A549 (cell line): ENCODE measurements around the gene LPCAT1. TPM values are rescaled to one million over a fixed set of nuclear protein-coding genes. Genes with fewer than 3 reads are reported as not detected.

Experiments used
- ATAC-seq, 2 experiments: fragments of 200-7000 bp in 1 of 2; fragments of >200 bp in 1 of 2; cut with Nextera tagmentation in 1 of 2; cut with Tn5 transposase in 1 of 2; 3 replicates each; pipeline versions ENCODE4 v1.8.0 to v1.9.1; 2018 to 2020; ENCODE audit warnings: mild to moderate bottlenecking in 1 of 2, moderate library complexity in 1 of 2
- CTCF ChIA-PET: fragments of 300-600 bp; sonication (Branson Sonifier 250); formaldehyde crosslinking; extraction: SDS; loops from one replicate; lab custom pipeline; 2021; ENCODE audit warnings: antibody characterized with exemption, inconsistent platforms; lab: Yijun Ruan, JAX
- POLR2A ChIA-PET: fragments of 350-600 bp; formaldehyde crosslinking; extraction: SDS; loops from one replicate; lab custom pipeline; 2021; ENCODE audit warnings: antibody characterized with exemption, inconsistent platforms; lab: Yijun Ruan, JAX
- DNase-seq, 2 experiments: peaks; one replicate each; pipeline versions ENCODE4 v3.0.0 to v3.0.0-alpha.2; 2011 to 2016; ENCODE audit warnings: low read depth in 1 of 2, low spot score in 1 of 2
- FAIRE-seq: peaks from 2 replicates; lab custom pipeline; 2011; peaks lifted over from hg19 to GRCh38; lab: Jason Lieb, UNC
- H3K27ac ChIP-seq, 2 experiments: fragments of >200 bp; sonication (Bioruptor Twin); formaldehyde crosslinking; 3 replicates each; pipeline ENCODE4 v1.5.1; 2016 to 2017
- H3K4me1 ChIP-seq: fragments of >200 bp; sonication (Bioruptor Twin); formaldehyde crosslinking; 3 replicates; pipeline ENCODE4 v1.6.1; 2016
- H3K4me2 ChIP-seq: fragments of >200 bp; sonication (Bioruptor Twin); formaldehyde crosslinking; 3 replicates; pipeline ENCODE4 v1.6.1; 2016
- H3K4me3 ChIP-seq: fragments of >200 bp; sonication (Bioruptor Twin); formaldehyde crosslinking; 3 replicates; pipeline ENCODE4 v1.5.1; 2016
- H3K9me3 ChIP-seq: fragments of >200 bp; sonication (Bioruptor Twin); formaldehyde crosslinking; 3 replicates; pipeline ENCODE4 v1.6.1; 2016
- BHLHE40 ChIP-seq: IDR thresholded peaks from 2 replicates; pipeline ENCODE4 v1.6.1; 2012; ENCODE audit warnings: low read depth, low read length, inconsistent platforms
- CBX8 ChIP-seq: fragments of 200-600 bp; sonication (generic); IDR thresholded peaks from 2 replicates; pipeline ENCODE4 v1.6.1; 2016
- CHD2 ChIP-seq: fragments of 150-350 bp; IDR thresholded peaks from 2 replicates; pipeline ENCODE4 v1.6.1; 2014; ENCODE audit warnings: low read length; ENCODE audit not compliant: partially characterized antibody
- CHD4 ChIP-seq: fragments of 200-600 bp; sonication (generic); IDR thresholded peaks from 2 replicates; pipeline ENCODE4 v1.6.1; 2016; ENCODE audit warnings: antibody characterized with exemption, mild to moderate bottlenecking, borderline replicate concordance
- EHF ChIP-seq: fragments of 250-450 bp; sonication (Bioruptor Pico); IDR thresholded peaks from 2 replicates; pipeline ENCODE4 v1.5.0; 2020; ENCODE audit warnings: mild to moderate bottlenecking
- FOSB ChIP-seq: fragments of 250-450 bp; sonication (Bioruptor Pico); IDR thresholded peaks from 2 replicates; pipeline ENCODE4 v1.5.0; 2020; ENCODE audit warnings: mild to moderate bottlenecking, moderate library complexity
- FOXS1 ChIP-seq: fragments of 250-450 bp; sonication (Bioruptor Pico); IDR thresholded peaks from 2 replicates; pipeline ENCODE4 v1.5.0; 2020; ENCODE audit warnings: mild to moderate bottlenecking, moderate library complexity
- GATA3 ChIP-seq: IDR thresholded peaks from 2 replicates; pipeline ENCODE4 v1.6.1; 2012; ENCODE audit warnings: borderline replicate concordance
- HDAC2 ChIP-seq: fragments of 200-600 bp; sonication (generic); IDR thresholded peaks from 2 replicates; pipeline ENCODE4 v1.6.1; 2016
- HOXA7 ChIP-seq: fragments of 250-450 bp; sonication (Bioruptor Pico); IDR thresholded peaks from 2 replicates; pipeline ENCODE4 v1.5.0; 2020; ENCODE audit warnings: mild to moderate bottlenecking, moderate library complexity
- HOXB13 ChIP-seq: fragments of 250-450 bp; sonication (Bioruptor Pico); IDR thresholded peaks from 2 replicates; pipeline ENCODE4 v1.5.0; 2020; ENCODE audit warnings: low read depth, mild to moderate bottlenecking, moderate library complexity
- KDM5A ChIP-seq: fragments of 200-600 bp; sonication (generic); IDR thresholded peaks from 2 replicates; pipeline ENCODE4 v1.6.1; 2016; ENCODE audit warnings: antibody characterized with exemption, mild to moderate bottlenecking
- MAZ ChIP-seq: fragments of 150-350 bp; IDR thresholded peaks from 2 replicates; pipeline ENCODE4 v1.6.1; 2014; ENCODE audit warnings: antibody characterized with exemption, low read depth, low read length, borderline replicate concordance
- NPAS2 ChIP-seq: fragments of 250-450 bp; sonication (Bioruptor Pico); IDR thresholded peaks from 2 replicates; pipeline ENCODE4 v1.8.0; 2022; ENCODE audit warnings: mild to moderate bottlenecking, moderate library complexity, borderline replicate concordance
- RCOR1 ChIP-seq: fragments of 150-350 bp; IDR thresholded peaks from 2 replicates; pipeline ENCODE4 v1.6.1; 2014; ENCODE audit warnings: antibody characterized with exemption, low read length, low read depth
- RNF2 ChIP-seq: fragments of 200-600 bp; sonication (generic); IDR thresholded peaks from 2 replicates; pipeline ENCODE4 v1.6.1; 2016; ENCODE audit warnings: low read depth, mild to moderate bottlenecking, antibody characterized with exemption, moderate library complexity, borderline replicate concordance
- SMC3 ChIP-seq: fragments of >200 bp; sonication (Bioruptor Twin); formaldehyde crosslinking; IDR thresholded peaks from 3 replicates; pipeline ENCODE4 v1.6.1; 2018; ENCODE audit warnings: inconsistent platforms
- TFCP2L1 ChIP-seq: fragments of 250-450 bp; sonication (Bioruptor Pico); IDR thresholded peaks from 2 replicates; pipeline ENCODE4 v1.5.0; 2021; ENCODE audit warnings: mild to moderate bottlenecking
- ZFP36 ChIP-seq: fragments of 450-650 bp; IDR thresholded peaks from 2 replicates; pipeline ENCODE4 v1.6.1; 2014; ENCODE audit warnings: borderline replicate concordance; ENCODE audit not compliant: partially characterized antibody
- ZNF302 ChIP-seq: fragments of 250-450 bp; sonication (Bioruptor Pico); IDR thresholded peaks from 2 replicates; pipeline ENCODE4 v1.9.0; 2021; ENCODE audit warnings: inconsistent platforms, mild to moderate bottlenecking, moderate library complexity
- ZSCAN20 ChIP-seq: fragments of 250-450 bp; sonication (Bioruptor Pico); IDR thresholded peaks from 2 replicates; pipeline ENCODE4 v1.8.0; 2022; ENCODE audit warnings: mild to moderate bottlenecking, moderate library complexity
- WGBS: methylation state at CpG from one replicate; pipeline ENCODE4 v1.1.6; 2017; ENCODE audit errors: missing lambda C conversion rate; 5-methylcytosine and 5-hydroxymethylcytosine counted together
- polyA plus RNA-seq, 4 experiments: library from polyadenylated mRNA; depleted of rRNA in 3 of 4; stranded (reverse); fragments of >200 nt; fragmentation: RNase III in 1 of 4; extraction: RNeasy Plus Mini Kit Qiagen cat#74134 plus additional on column Dnase treatment in 1 of 4; gene quantifications; 2 replicates in 3 of 4; 3 replicates in 1 of 4; pipeline ENCODE4 v1.2.3, GENCODE V29; 2011 to 2017
- TF ChIP-seq, protein P1 (sequence below): IDR thresholded peaks from 2 replicates; pipeline ENCODE4 v1.6.1; 2012; ENCODE audit warnings: low read depth, borderline replicate concordance
- TF ChIP-seq, protein P2 (sequence below): fragments of >200 bp; sonication (Bioruptor Twin); formaldehyde crosslinking; IDR thresholded peaks from 2 replicates; pipeline ENCODE4 v1.6.1; 2016
- TF ChIP-seq, protein P3 (sequence below): fragments of 150-350 bp; IDR thresholded peaks from 2 replicates; pipeline ENCODE4 v1.6.1; 2014; ENCODE audit warnings: low read depth, mild to moderate bottlenecking, low read length
- TF ChIP-seq, protein P4 (sequence below): fragments of 200-600 bp; sonication (generic); IDR thresholded peaks from 2 replicates; pipeline ENCODE4 v1.6.1; 2016; ENCODE audit warnings: antibody characterized with exemption, mild to moderate bottlenecking, moderate library complexity

Gene LPCAT1
- polyA plus RNA-seq, 2 of the 4 experiments (the other 2 are of a cell fraction) = 22.9 to 74.9 TPM

DNA sequence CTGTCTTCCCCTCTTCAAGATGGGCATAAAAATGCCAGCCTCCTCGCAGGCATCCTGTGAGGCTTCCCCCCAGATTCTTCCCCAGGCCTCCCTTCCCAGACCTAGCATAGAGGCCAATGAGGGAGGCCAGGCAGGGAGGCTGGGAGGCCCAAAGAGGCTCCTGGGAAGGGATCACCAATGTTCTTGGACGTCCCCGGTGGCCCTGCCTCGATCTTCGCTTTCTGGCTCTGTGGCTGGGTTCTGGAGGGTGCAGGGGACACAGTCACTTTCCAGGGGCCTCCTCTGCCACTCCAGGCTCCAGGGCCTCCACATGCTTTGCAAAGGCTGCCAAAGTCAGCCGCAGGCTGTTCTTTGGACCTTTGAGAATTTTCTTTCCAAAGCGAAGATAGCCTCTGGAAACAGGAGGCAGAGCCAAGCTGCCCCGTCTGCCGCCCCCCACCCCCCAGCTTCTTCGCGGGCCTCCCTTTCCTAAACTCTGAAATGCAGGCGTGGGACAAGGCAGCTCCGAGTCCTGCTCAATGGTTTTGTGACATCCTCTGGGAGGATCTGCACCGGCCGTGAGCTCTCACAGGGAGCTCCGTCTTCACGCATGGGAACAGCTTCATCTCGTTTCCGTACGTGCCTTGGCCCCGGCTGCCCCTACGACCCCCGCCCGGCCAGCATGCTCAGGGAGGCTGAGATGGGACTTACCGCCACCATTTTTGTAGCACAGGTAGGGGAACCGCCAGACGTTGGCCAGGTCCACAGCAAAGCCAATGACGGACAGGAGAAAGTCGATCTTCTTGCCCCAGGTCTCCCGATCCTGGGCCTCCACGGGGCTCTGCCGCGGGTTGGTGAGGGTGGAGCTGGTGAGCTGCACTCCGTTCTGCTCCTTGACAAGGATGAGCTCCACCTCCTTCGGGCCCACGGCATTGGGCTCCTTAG is 81.3 kb downstream of the LPCAT1 start:
- no peak for TF ChIP-seq NPAS2 (CRISPR knock-in tag)
- no peak for TF ChIP-seq RNF2
- no peak for TF ChIP-seq SMC3
- TF ChIP-seq ZSCAN20 (CRISPR knock-in tag) = no peak
- no peak for TF ChIP-seq EHF (CRISPR knock-in tag)
- TF ChIP-seq FOSB (CRISPR knock-in tag) = no peak
- TF ChIP-seq HOXA7 (CRISPR knock-in tag) = no peak
- TF ChIP-seq MAZ = no peak
- TF ChIP-seq, protein P1, sequence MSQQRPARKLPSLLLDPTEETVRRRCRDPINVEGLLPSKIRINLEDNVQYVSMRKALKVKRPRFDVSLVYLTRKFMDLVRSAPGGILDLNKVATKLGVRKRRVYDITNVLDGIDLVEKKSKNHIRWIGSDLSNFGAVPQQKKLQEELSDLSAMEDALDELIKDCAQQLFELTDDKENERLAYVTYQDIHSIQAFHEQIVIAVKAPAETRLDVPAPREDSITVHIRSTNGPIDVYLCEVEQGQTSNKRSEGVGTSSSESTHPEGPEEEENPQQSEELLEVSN = no peak
- WGBS = 45% methylated on average over 23 of the region's 36 CpGs
- Histone ChIP-seq H3K27ac (no peak overlapping the region), H3K4me3 (no peak overlapping the region), H3K9me3 (no peaks in the 10 kb centered on the region), H3K4me2 (no peak overlapping the region), H3K4me1 (peaks cover 11% of the 10 kb centered on the region; the same call in 1 of the 3 replicates)
- ChIA-PET CTCF (interaction anchor here (0.9 to 1.5 kb wide), 4 partner anchors 13 to 62 kb away, joined by 3 to 5 read pairs (median 4); no protein-coding TSS in a partner anchor), POLR2A (no interaction called here)
- ATAC-seq (no peak), DNase-seq (no peak), FAIRE-seq (no peak)

DNA sequence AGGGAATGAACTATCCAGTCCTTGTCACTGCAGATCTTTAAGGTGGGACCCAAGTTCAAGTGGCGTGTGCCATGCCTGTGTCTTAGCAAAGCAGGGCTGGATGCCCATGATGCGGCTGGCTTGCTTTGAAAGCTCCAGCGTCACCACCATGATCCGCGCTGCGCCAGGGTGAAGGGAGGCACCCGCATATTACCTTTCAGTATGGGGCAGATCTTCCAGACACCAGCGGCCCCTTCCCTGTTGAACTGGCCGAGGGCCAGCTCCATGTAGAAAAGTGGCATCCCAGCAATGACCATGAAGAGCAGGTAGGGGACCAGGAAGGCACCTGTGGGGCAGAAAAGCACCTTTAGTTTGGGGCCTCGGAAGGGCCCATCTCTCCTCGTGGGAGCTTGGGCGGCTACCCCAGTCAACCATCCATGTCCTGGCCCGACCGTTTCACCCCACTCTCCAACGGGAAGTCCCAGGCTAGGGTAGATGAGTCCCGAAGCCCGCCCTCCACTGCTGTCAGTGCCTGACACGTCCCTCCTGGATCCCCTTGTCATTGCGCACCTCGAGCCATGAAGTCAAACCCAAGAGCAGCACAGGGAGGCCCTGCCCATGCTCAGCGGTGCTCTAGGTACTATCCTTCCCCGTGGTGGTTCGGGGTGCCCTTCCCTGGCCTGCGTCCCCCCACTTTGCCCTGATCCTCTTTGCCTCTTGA is 82.4 kb downstream of the LPCAT1 start:
- no peak overlapping the region for H3K4me2 ChIP-seq

More for the DNA sequence above, 82.4 kb downstream of the LPCAT1 start:
- Histone ChIP-seq H3K4me1 (peaks cover 14% of the 10 kb centered on the region; the same call in 1 of the 3 replicates), H3K27ac (no peak overlapping the region), H3K9me3 (no peaks in the 10 kb centered on the region), H3K4me3 (no peak overlapping the region)
- ChIA-PET POLR2A (no interaction called here), CTCF (interaction anchor here (1.5 kb wide), 1 partner anchor 14 kb away, joined by 5 read pairs; no protein-coding TSS in a partner anchor)
- 48% methylated on average over 24 of the region's 24 CpGs for WGBS
- FAIRE-seq (no peak), ATAC-seq (no peak), DNase-seq (no peak)
- no peak for TF ChIP-seq TFCP2L1 (CRISPR knock-in tag)
- no peak for TF ChIP-seq RNF2
- TF ChIP-seq, protein P2, sequence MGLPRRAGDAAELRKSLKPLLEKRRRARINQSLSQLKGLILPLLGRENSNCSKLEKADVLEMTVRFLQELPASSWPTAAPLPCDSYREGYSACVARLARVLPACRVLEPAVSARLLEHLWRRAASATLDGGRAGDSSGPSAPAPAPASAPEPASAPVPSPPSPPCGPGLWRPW = no peak
- TF ChIP-seq ZNF302 = no peak
- TF ChIP-seq HOXA7 (CRISPR knock-in tag) = no peak
- no peak for TF ChIP-seq RCOR1
- no peak for TF ChIP-seq CBX8
- TF ChIP-seq CHD2 = no peak
- TF ChIP-seq HDAC2 = no peak
- TF ChIP-seq FOXS1 = no peak
- no peak for TF ChIP-seq KDM5A
- TF ChIP-seq BHLHE40 = no peak
- TF ChIP-seq HOXB13 = no peak
- TF ChIP-seq, protein P3, sequence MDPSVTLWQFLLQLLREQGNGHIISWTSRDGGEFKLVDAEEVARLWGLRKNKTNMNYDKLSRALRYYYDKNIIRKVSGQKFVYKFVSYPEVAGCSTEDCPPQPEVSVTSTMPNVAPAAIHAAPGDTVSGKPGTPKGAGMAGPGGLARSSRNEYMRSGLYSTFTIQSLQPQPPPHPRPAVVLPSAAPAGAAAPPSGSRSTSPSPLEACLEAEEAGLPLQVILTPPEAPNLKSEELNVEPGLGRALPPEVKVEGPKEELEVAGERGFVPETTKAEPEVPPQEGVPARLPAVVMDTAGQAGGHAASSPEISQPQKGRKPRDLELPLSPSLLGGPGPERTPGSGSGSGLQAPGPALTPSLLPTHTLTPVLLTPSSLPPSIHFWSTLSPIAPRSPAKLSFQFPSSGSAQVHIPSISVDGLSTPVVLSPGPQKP = no peak
- TF ChIP-seq CHD4 = no peak
- no peak for TF ChIP-seq ZFP36
- no peak for TF ChIP-seq GATA3
- no peak for TF ChIP-seq NPAS2 (CRISPR knock-in tag)
- TF ChIP-seq, protein P4, sequence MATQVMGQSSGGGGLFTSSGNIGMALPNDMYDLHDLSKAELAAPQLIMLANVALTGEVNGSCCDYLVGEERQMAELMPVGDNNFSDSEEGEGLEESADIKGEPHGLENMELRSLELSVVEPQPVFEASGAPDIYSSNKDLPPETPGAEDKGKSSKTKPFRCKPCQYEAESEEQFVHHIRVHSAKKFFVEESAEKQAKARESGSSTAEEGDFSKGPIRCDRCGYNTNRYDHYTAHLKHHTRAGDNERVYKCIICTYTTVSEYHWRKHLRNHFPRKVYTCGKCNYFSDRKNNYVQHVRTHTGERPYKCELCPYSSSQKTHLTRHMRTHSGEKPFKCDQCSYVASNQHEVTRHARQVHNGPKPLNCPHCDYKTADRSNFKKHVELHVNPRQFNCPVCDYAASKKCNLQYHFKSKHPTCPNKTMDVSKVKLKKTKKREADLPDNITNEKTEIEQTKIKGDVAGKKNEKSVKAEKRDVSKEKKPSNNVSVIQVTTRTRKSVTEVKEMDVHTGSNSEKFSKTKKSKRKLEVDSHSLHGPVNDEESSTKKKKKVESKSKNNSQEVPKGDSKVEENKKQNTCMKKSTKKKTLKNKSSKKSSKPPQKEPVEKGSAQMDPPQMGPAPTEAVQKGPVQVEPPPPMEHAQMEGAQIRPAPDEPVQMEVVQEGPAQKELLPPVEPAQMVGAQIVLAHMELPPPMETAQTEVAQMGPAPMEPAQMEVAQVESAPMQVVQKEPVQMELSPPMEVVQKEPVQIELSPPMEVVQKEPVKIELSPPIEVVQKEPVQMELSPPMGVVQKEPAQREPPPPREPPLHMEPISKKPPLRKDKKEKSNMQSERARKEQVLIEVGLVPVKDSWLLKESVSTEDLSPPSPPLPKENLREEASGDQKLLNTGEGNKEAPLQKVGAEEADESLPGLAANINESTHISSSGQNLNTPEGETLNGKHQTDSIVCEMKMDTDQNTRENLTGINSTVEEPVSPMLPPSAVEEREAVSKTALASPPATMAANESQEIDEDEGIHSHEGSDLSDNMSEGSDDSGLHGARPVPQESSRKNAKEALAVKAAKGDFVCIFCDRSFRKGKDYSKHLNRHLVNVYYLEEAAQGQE = no peak
